IMR-90 (cell line): ENCODE results near the gene CFAP221. TPM values are rescaled to one million over a fixed set of nuclear protein-coding genes. Genes with fewer than 3 reads are reported as not detected.

ENCODE experiments used
- ATAC-seq: fragments of 200-7000 bp; cut with Tn5 transposase; 2 replicates; pipeline ENCODE4 v1.9.1; 2020; ENCODE audit warnings: low read depth, mild to moderate bottlenecking, moderate library complexity
- BruUV-seq: library from RNA; stranded (reverse); fragments of 400-500 nt; replicated peaks from 2 replicates; lab custom pipeline; 2021; lab: Mats Ljungman, UMichigan
- CTCF ChIA-PET: fragments of 300-600 bp; formaldehyde crosslinking; extraction: SDS; loops from one replicate; lab custom pipeline; 2021; ENCODE audit warnings: antibody characterized with exemption; lab: Yijun Ruan, JAX
- POLR2A ChIA-PET: fragments of 300-600 bp; sonication (Branson Sonifier 250); formaldehyde crosslinking; loops from one replicate; lab custom pipeline; 2022; ENCODE audit warnings: antibody characterized with exemption; ENCODE audit not compliant: unreplicated experiment; lab: Charles Lee
- DNase-seq: peaks from one replicate; pipeline ENCODE4 v3.0.0; 2013
- H2AFZ ChIP-seq: replicated peaks from 2 replicates; pipeline ENCODE3; 2013; ENCODE audit warnings: low read length, mild to moderate bottlenecking; ENCODE audit not compliant: poor library complexity
- H2AK5ac ChIP-seq: 2 replicates; pipeline ENCODE4 v1.6.1; 2013; ENCODE audit warnings: low read depth, low read length, inconsistent platforms
- H2AK9ac ChIP-seq: replicated peaks from 2 replicates; pipeline ENCODE3; 2013; ENCODE audit warnings: mild to moderate bottlenecking, low read depth, low read length, moderate library complexity; ENCODE audit not compliant: poor library complexity
- H2BK120ac ChIP-seq: 2 replicates; pipeline ENCODE4 v1.6.1; 2013; ENCODE audit warnings: low read depth, low read length, inconsistent platforms
- H2BK15ac ChIP-seq: 3 replicates; pipeline ENCODE4 v1.6.1; 2013; ENCODE audit warnings: low read depth, low read length, inconsistent platforms
- H2BK20ac ChIP-seq: 2 replicates; pipeline ENCODE4 v1.6.1; 2013; ENCODE audit warnings: low read depth, mild to moderate bottlenecking, inconsistent platforms, low read length, moderate library complexity
- H2BK5ac ChIP-seq: 2 replicates; pipeline ENCODE4 v1.6.1; 2013; ENCODE audit warnings: mild to moderate bottlenecking, low read depth, low read length, inconsistent platforms; ENCODE audit not compliant: poor library complexity, severe bottlenecking
- H3K14ac ChIP-seq: replicated peaks from 2 replicates; pipeline ENCODE4 v1.6.1; 2013; ENCODE audit warnings: low read depth, low read length, inconsistent platforms
- H3K18ac ChIP-seq: 2 replicates; pipeline ENCODE4 v1.6.1; 2013; ENCODE audit warnings: low read depth, low read length, control low read depth
- H3K23ac ChIP-seq: 2 replicates; pipeline ENCODE4 v1.6.1; 2013; ENCODE audit warnings: low read depth, low read length, inconsistent platforms
- H3K27ac ChIP-seq: 2 replicates; pipeline ENCODE4 v1.5.1; 2013; ENCODE audit warnings: mild to moderate bottlenecking, control low read depth, low read length; ENCODE audit not compliant: insufficient read depth
- H3K27me3 ChIP-seq: 2 replicates; pipeline ENCODE4 v1.6.1; 2013; ENCODE audit warnings: low read length; ENCODE audit not compliant: control insufficient read depth, insufficient read depth
- H3K36me3 ChIP-seq: 2 replicates; pipeline ENCODE4 v1.6.1; 2013; ENCODE audit warnings: low read length, mixed read lengths; ENCODE audit not compliant: control insufficient read depth, insufficient read depth
- H3K4ac ChIP-seq: 2 replicates; pipeline ENCODE4 v1.6.1; 2013; ENCODE audit warnings: low read depth, low read length, inconsistent platforms
- H3K4me1 ChIP-seq: 2 replicates; pipeline ENCODE4 v1.6.1; 2013; ENCODE audit warnings: low read length, mixed read lengths; ENCODE audit not compliant: control insufficient read depth, insufficient read depth
- H3K4me2 ChIP-seq: 2 replicates; pipeline ENCODE4 v1.6.1; 2013; ENCODE audit warnings: low read depth, mild to moderate bottlenecking, control low read depth, low read length, moderate library complexity
- H3K4me3 ChIP-seq: 2 replicates; pipeline ENCODE4 v1.5.1; 2013; ENCODE audit warnings: low read depth, mild to moderate bottlenecking, control low read depth, low read length, moderate library complexity; ENCODE audit not compliant: insufficient read depth
- H3K56ac ChIP-seq: 2 replicates; pipeline ENCODE4 v1.6.1; 2013; ENCODE audit warnings: low read length, inconsistent platforms; ENCODE audit not compliant: insufficient read depth; ENCODE audit errors: extremely low read depth
- H3K79me1 ChIP-seq, 2 experiments: 2 replicates each; pipeline ENCODE4 v1.6.1; 2013; ENCODE audit warnings: low read length in 2 of 2, inconsistent platforms in 1 of 2, low read depth in 1 of 2
- H3K9ac ChIP-seq: 2 replicates; pipeline ENCODE4 v1.6.1; 2013; ENCODE audit warnings: low read depth, low read length, control low read depth
- H3K9me1 ChIP-seq: 2 replicates; pipeline ENCODE4 v1.6.1; 2013; ENCODE audit warnings: low read length, inconsistent platforms; ENCODE audit not compliant: insufficient read depth
- H3K9me3 ChIP-seq: 2 replicates; pipeline ENCODE4 v1.6.1; 2013; ENCODE audit warnings: low read length; ENCODE audit not compliant: control insufficient read depth, insufficient read depth
- H4K20me1 ChIP-seq: 2 replicates; pipeline ENCODE4 v1.6.1; 2013; ENCODE audit warnings: low read length, inconsistent platforms; ENCODE audit not compliant: insufficient read depth
- H4K5ac ChIP-seq: 2 replicates; pipeline ENCODE4 v1.6.1; 2013; ENCODE audit warnings: mild to moderate bottlenecking, low read depth, low read length, control low read depth
- H4K8ac ChIP-seq, 2 experiments: 2 replicates each; pipeline ENCODE4 v1.6.1; 2013; ENCODE audit warnings: low read depth in 2 of 2, low read length in 2 of 2, control low read depth in 1 of 2, inconsistent platforms in 1 of 2
- H4K91ac ChIP-seq: 2 replicates; pipeline ENCODE4 v1.6.1; 2013; ENCODE audit warnings: low read depth, low read length, inconsistent platforms; ENCODE audit not compliant: insufficient read depth
- CEBPB ChIP-seq: IDR thresholded peaks from 2 replicates; pipeline ENCODE4 v1.6.1; 2012; ENCODE audit warnings: low read depth, low read length, improper control_type of control experiment
- CHD1 ChIP-seq: IDR thresholded peaks from 2 replicates; pipeline ENCODE4 v1.6.1; 2012; ENCODE audit warnings: low read depth, low read length, improper control_type of control experiment
- CTCF ChIP-seq: conservative IDR thresholded peaks from 2 replicates; pipeline ENCODE4 v1.5.1; 2012; ENCODE audit warnings: mild to moderate bottlenecking, low read depth, low read length, improper control_type of control experiment
- FOS ChIP-seq: fragments of 150-350 bp; IDR thresholded peaks from 2 replicates; pipeline ENCODE4 v1.6.1; 2016; ENCODE audit warnings: low read depth, low read length
- MAFK ChIP-seq: IDR thresholded peaks from 2 replicates; pipeline ENCODE4 v1.6.1; 2012; ENCODE audit warnings: low read depth, low read length, improper control_type of control experiment
- MAZ ChIP-seq: IDR thresholded peaks from 2 replicates; pipeline ENCODE4 v1.6.1; 2012; ENCODE audit warnings: low read depth, mild to moderate bottlenecking, low read length, improper control_type of control experiment, moderate library complexity, borderline replicate concordance
- MXI1 ChIP-seq: IDR thresholded peaks from 2 replicates; pipeline ENCODE4 v1.6.1; 2012; ENCODE audit warnings: low read depth, mild to moderate bottlenecking, low read length, moderate library complexity, borderline replicate concordance
- NFE2L2 ChIP-seq: fragments of 150-350 bp; IDR thresholded peaks from 2 replicates; pipeline ENCODE4 v1.6.1; 2016; ENCODE audit warnings: low read depth, mild to moderate bottlenecking, low read length
- POLR2A ChIP-seq: IDR thresholded peaks from 2 replicates; pipeline ENCODE4 v1.6.1; 2012; ENCODE audit warnings: mild to moderate bottlenecking, low read depth, low read length
- SMC3 ChIP-seq: fragments of 150-350 bp; IDR thresholded peaks from 2 replicates; pipeline ENCODE4 v1.6.1; 2016; ENCODE audit warnings: low read depth, mild to moderate bottlenecking, antibody characterized with exemption, low read length, moderate library complexity
- USF2 ChIP-seq: fragments of 150-350 bp; IDR thresholded peaks from 2 replicates; pipeline ENCODE4 v1.6.1; 2017; ENCODE audit warnings: mild to moderate bottlenecking, antibody characterized with exemption, low read length, low read depth
- WGBS, 2 experiments: methylation state at CpG; one replicate each; pipeline versions ENCODE4 v1.1.5 to v1.1.7; 2013; ENCODE audit warnings: missing lambda C conversion rate in 2 of 2; ENCODE audit not compliant: insufficient read length in 1 of 2; ENCODE audit errors: extremely low coverage in 2 of 2; 5-methylcytosine and 5-hydroxymethylcytosine counted together
- dilution Hi-C: fragments of 300-500 bp; cut with HindIII; formaldehyde crosslinking; loops from one replicate; pipeline ENCODE4 v1.14.3; 2018; ENCODE audit warnings: low sequenced_read_pairs; ENCODE audit not compliant: unreplicated experiment
- in situ Hi-C: fragments of 300-500 bp; cut with MboI; formaldehyde crosslinking; loops from 3 replicates; pipeline ENCODE4 v1.14.3; 2019; ENCODE audit warnings: low sequenced_read_pairs, inconsistent platforms, mixed read lengths
- intact Hi-C: fragments of 100-400 bp; cut with micrococcal nuclease; formaldehyde crosslinking; loops from 2 replicates; pipeline ENCODE4 v1.10.0; 2022
- polyA plus RNA-seq, 3 experiments: library from polyadenylated mRNA; depleted of rRNA; stranded (reverse); fragments of >200 nt; gene quantifications; 2 replicates each; pipeline ENCODE4 v1.2.3, GENCODE V29; 2012; ENCODE audit warnings: low replicate concordance in 1 of 3
- total RNA-seq: library from RNA; depleted of rRNA; stranded (reverse); fragments of >200 nt; gene quantifications from 2 replicates; pipeline ENCODE4 v1.2.3, GENCODE V29; 2012

Gene CFAP221
- total and polyA plus RNA-seq, 2 of the 4 experiments (the other 2 are of a cell fraction) = not detected

- no peak overlapping the region for H3K56ac ChIP-seq
- no peaks in the 10 kb centered on the region for H3K9me1 ChIP-seq
- dilution Hi-C loops (no loop called here), in situ Hi-C loops (no loop called here), intact Hi-C loops (no loop called here)
- H4K5ac ChIP-seq = no peak overlapping the region
- no peak overlapping the region for H2BK120ac ChIP-seq
- ChIA-PET POLR2A (no interaction called here), CTCF (no interaction called here)
- H3K14ac ChIP-seq = no peak overlapping the region
- H3K27me3 ChIP-seq = no peaks in the 10 kb centered on the region; the same call in 1 of the 2 replicates
- H3K9ac ChIP-seq = no peak overlapping the region
- no peak overlapping the region for H2AFZ ChIP-seq
- H2AK5ac ChIP-seq = no peak overlapping the region
- no CpG with 5 or more reads among the region's 2 CpGs for WGBS, 2 experiments
- H3K4me2 ChIP-seq = no peak overlapping the region
- DNase-seq = no peak
- no peak overlapping the region for H4K91ac ChIP-seq
- H3K4ac ChIP-seq = no peak overlapping the region
- no peak overlapping the region for H3K23ac ChIP-seq
- no peaks in the 10 kb centered on the region for H3K79me1 ChIP-seq
- H3K18ac ChIP-seq = no peak overlapping the region
- H3K9me3 ChIP-seq = no peaks in the 10 kb centered on the region
- no peaks in the 10 kb centered on the region for H3K36me3 ChIP-seq
- H2AK9ac ChIP-seq = no peak overlapping the region
- H2BK20ac ChIP-seq = no peak overlapping the region
- H3K27ac ChIP-seq = no peak overlapping the region
- ATAC-seq = no peak
- H2BK15ac ChIP-seq = no peak overlapping the region
- H2BK5ac ChIP-seq = no peak overlapping the region
- no peaks in the 10 kb centered on the region for H4K20me1 ChIP-seq
- no peaks in the 10 kb centered on the region for H3K4me1 ChIP-seq
- no peak for TF ChIP-seq FOS
- no peak for TF ChIP-seq MXI1
- TF ChIP-seq MAFK = no peak
- no peak for TF ChIP-seq CEBPB
- no peak for TF ChIP-seq USF2
- no peak for TF ChIP-seq CTCF
- no peak for TF ChIP-seq POLR2A
- TF ChIP-seq SMC3 = no peak
- no peak for TF ChIP-seq CHD1
- TF ChIP-seq NFE2L2 = no peak
- no peak for TF ChIP-seq MAZ
- no peak overlapping the region for H4K8ac ChIP-seq
- H3K4me3 ChIP-seq = no peak overlapping the region
- no TSS peak for BruUV-seq
These were observed 21.2 kb downstream of the CFAP221 start for GRCh38 chr2:119565481-119565880.
